HEK293T (cell line): Measurements from ENCODE around the gene PSMD9.
"Not testable (repeated sequence)": the region's sequence is repeated elsewhere in the genome, so short reads cannot be mapped to it uniquely, and the experiment has no call there.

ENCODE experiments used
- CTCF ChIA-PET: fragments of 350-600 bp; formaldehyde crosslinking; extraction: SDS; loops from one replicate; lab custom pipeline; 2021; ENCODE audit warnings: antibody characterized with exemption, inconsistent platforms; lab: Yijun Ruan, JAX
- POLR2A ChIA-PET: fragments of 350-600 bp; formaldehyde crosslinking; extraction: SDS; loops from one replicate; lab custom pipeline; 2020; ENCODE audit warnings: antibody characterized with exemption, inconsistent platforms; lab: Yijun Ruan, JAX
- DNase-seq: peaks from one replicate; pipeline ENCODE4 v3.0.0; 2012; ENCODE audit warnings: mixed read lengths; ENCODE audit errors: extremely low spot score
- ARNT ChIP-seq: fragments of 450-650 bp; IDR thresholded peaks from 2 replicates; pipeline ENCODE4 v1.6.1; 2017; ENCODE audit warnings: mild to moderate bottlenecking
- BHLHE40 ChIP-seq: fragments of 450-650 bp; IDR thresholded peaks from 2 replicates; pipeline ENCODE4 v1.6.1; 2016; ENCODE audit warnings: mild to moderate bottlenecking, moderate library complexity, borderline replicate concordance
- CTBP1 ChIP-seq: fragments of 450-650 bp; IDR thresholded peaks from 2 replicates; pipeline ENCODE4 v1.6.1; 2016; ENCODE audit warnings: borderline replicate concordance
- ELF4 ChIP-seq: fragments of 450-650 bp; IDR thresholded peaks from 2 replicates; pipeline ENCODE4 v1.6.1; 2017; ENCODE audit warnings: antibody characterized with exemption
- FOXA1 ChIP-seq: fragments of 450-650 bp; IDR thresholded peaks from 2 replicates; pipeline ENCODE4 v1.6.1; 2016; ENCODE audit warnings: mild to moderate bottlenecking
- FOXK2 ChIP-seq: fragments of 450-650 bp; IDR thresholded peaks from 2 replicates; pipeline ENCODE4 v1.6.1; 2016; ENCODE audit warnings: mild to moderate bottlenecking
- FOXM1 ChIP-seq: fragments of 450-650 bp; IDR thresholded peaks from 2 replicates; pipeline ENCODE4 v1.6.1; 2017; ENCODE audit warnings: mild to moderate bottlenecking, borderline replicate concordance
- HDGF ChIP-seq: fragments of 450-650 bp; IDR thresholded peaks from 2 replicates; pipeline ENCODE4 v1.6.1; 2017; ENCODE audit warnings: antibody characterized with exemption, borderline replicate concordance
- L3MBTL2 ChIP-seq: fragments of 450-650 bp; conservative IDR thresholded peaks from 2 replicates; pipeline ENCODE4 v1.6.1; 2016; ENCODE audit warnings: mild to moderate bottlenecking
- LEF1 ChIP-seq: fragments of 450-650 bp; IDR thresholded peaks from 2 replicates; pipeline ENCODE4 v1.6.1; 2017; ENCODE audit warnings: mild to moderate bottlenecking, borderline replicate concordance
- NFRKB ChIP-seq: fragments of 450-650 bp; IDR thresholded peaks from 2 replicates; pipeline ENCODE4 v1.6.1; 2016; ENCODE audit warnings: mild to moderate bottlenecking, moderate library complexity
- PKNOX1 ChIP-seq: fragments of 450-650 bp; IDR thresholded peaks from 2 replicates; pipeline ENCODE4 v1.6.1; 2016
- SP1 ChIP-seq: fragments of 450-650 bp; IDR thresholded peaks from 2 replicates; pipeline ENCODE4 v1.6.1; 2017
- SUZ12 ChIP-seq: fragments of 450-650 bp; IDR thresholded peaks from 2 replicates; pipeline ENCODE4 v1.6.1; 2016; ENCODE audit warnings: mild to moderate bottlenecking
- TARDBP ChIP-seq: fragments of 450-650 bp; IDR thresholded peaks from 2 replicates; pipeline ENCODE4 v1.6.1; 2016
- ZNF384 ChIP-seq: fragments of 450-650 bp; IDR thresholded peaks from 2 replicates; pipeline ENCODE4 v1.6.1; 2016

Gene PSMD9

DNA sequence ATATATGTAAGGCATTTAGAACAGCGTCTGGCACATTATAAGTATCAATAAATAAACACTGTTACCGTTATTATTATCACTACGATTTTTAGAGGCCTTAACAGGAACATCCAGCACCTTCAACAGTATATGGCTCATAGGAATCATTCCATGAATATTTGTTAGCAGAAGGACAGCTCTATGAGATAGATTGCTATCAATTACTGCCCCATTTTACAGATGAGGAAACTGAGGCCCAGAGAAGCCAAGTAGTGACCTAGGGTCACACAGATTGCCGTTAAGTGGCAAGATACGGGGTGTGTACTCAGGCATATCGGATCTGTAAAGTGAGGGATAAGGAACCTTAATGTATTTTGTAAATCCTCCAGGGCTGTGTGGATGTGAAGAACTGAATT, 510 bp upstream of the PSMD9 start:
- ChIA-PET POLR2A (interaction anchor here (0.5 to 2.3 kb wide), 18 partner anchors 11 to 536 kb away, joined by 3 to 18 read pairs (median 4); partner anchors contain the start of genes ANAPC5, RHOF and TMEM120B), CTCF (interaction anchor here (0.6 to 2.7 kb wide), 9 partner anchors 9 to 1285 kb away, joined by 3 to 28 read pairs (median 4); partner anchors contain the start of gene RHOF)
- TF ChIP-seq SP1 = no peak
- TF ChIP-seq SUZ12 = no peak
- TF ChIP-seq CTBP1 = no peak
- TF ChIP-seq BHLHE40 = no peak
- no peak for TF ChIP-seq FOXK2
- no peak for TF ChIP-seq ELF4
- TF ChIP-seq FOXA1 = no peak
- TF ChIP-seq ARNT = no peak
- no peak for TF ChIP-seq HDGF
- TF ChIP-seq PKNOX1 = no peak
- no peak for TF ChIP-seq NFRKB
- TF ChIP-seq FOXM1 = no peak
- no peak for TF ChIP-seq ZNF384
- no peak for TF ChIP-seq L3MBTL2
- no peak for TF ChIP-seq TARDBP
- DNase-seq = no peak

DNA sequence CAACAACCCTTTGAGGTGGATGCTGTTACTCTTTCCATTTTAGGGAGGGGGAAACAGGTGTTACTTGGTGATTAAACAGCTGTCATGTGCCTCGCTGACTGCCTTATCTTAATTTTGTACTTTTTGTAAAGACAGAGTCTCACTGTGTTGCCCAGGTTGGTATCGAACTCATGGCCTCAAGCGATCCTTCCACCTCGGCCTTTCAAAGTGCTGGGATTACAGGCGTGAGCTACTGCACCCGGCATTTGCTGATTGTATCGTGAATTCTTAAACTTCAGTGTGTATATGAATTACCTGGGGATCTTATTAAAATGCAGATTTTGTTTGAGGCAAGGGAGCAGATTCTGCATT, 659 bp downstream of the PSMD9 start:
- no peak for DNase-seq
- no peak for TF ChIP-seq BHLHE40
- TF ChIP-seq NFRKB = no peak
- TF ChIP-seq HDGF = no peak
- no peak for TF ChIP-seq LEF1
- no peak for TF ChIP-seq SUZ12
- TF ChIP-seq ZNF384 = no peak
- TF ChIP-seq L3MBTL2 = no peak
- no peak for TF ChIP-seq FOXM1
- no peak for TF ChIP-seq FOXA1
- TF ChIP-seq ELF4 = no peak
- TF ChIP-seq TARDBP = no peak
- no peak for TF ChIP-seq CTBP1
- CTCF ChIA-PET = interaction anchor here (1.0 to 2.7 kb wide), 3 partner anchors 11 to 94 kb away, joined by 3 to 28 read pairs (median 4); partner anchors contain the start of gene RHOF
- POLR2A ChIA-PET = interaction anchor here (2.3 kb wide), 1 partner anchor 94 kb away, joined by 18 read pairs; the partner anchor contains the start of gene RHOF

DNA sequence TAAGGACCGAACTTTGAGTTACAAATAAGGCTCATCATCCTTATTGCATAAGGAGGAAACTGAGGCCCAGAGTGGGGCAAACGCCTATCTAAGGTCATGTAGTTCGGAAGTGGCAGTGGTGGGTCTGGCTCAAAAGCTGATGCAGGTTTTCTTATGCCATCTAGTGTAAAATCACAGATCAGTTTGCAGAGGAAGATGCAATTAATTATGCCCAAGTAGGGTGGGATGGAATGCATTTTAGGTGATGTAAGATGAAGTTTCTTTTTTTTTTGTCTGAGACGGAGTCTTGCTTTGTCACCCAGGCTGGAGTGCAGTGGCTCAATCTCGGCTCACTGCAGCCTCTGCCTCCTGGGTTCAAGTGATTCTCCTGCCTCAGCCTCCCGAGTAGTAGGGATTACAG, 1.1 kb downstream of the PSMD9 start:
- ChIA-PET POLR2A (interaction anchor here (2.3 kb wide), 1 partner anchor 95 kb away, joined by 18 read pairs; the partner anchor contains the start of gene RHOF), CTCF (interaction anchor here (1.4 to 2.7 kb wide), 2 partner anchors 78 to 94 kb away, joined by 4 to 28 read pairs; partner anchors contain the start of gene RHOF)
- not testable (repeated sequence) for DNase-seq

DNA sequence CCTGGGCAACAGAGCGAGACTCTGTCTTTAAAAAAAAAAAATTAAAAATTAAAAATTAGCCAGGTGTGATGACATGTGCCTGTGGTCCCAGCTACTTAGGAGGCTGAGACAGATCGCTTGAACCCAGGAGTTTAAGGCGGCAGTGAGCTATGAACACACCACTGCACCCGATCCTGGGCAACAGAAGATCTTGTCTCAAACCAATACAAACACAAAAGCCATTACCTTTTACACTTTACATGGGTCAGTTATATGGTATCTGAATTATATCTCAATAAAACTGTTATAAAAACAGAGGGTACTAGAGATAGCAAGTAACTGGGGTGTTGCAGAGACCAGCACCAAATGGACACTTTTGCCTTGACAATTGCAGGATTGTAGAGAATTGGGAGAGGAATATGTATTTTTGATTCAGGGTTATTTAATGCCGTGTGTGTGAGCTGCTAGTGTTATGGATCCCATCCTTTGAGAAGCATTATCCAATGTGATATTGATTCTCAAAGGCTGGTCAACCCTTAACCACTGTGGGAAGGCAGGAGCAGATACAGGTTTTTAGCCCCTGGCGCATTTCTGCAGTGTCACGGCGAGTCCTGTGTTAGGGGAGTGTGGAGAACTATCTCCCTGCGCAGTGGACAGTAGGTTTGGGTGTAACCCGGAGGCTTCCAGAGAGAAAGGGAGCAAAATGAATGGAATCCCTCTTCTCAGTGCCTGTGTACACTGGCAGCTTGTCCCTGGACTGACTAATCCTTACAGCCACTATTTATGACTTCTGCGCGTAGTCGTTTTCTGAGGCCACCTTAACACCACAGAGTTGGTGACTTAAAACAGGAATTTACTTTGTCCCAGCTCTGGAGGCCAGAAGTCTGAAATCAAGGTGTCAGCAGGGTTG, 4.3 kb downstream of the PSMD9 start:
- DNase-seq = no peak
- ChIA-PET CTCF (interaction anchor here (1.1 to 2.0 kb wide), 3 partner anchors 81 to 98 kb away, joined by 5 to 7 read pairs (median 7); partner anchors contain the start of gene RHOF), POLR2A (no interaction called here)
- no peak for TF ChIP-seq HDGF

- POLR2A ChIA-PET = interaction anchor here (0.6 kb wide), 1 partner anchor 191 kb away, joined by 3 read pairs; no protein-coding TSS in a partner anchor
- TF ChIP-seq CTBP1 = no peak
- no peak for TF ChIP-seq PKNOX1
- no peak for TF ChIP-seq L3MBTL2
- no peak for TF ChIP-seq NFRKB
- TF ChIP-seq LEF1 = no peak
- no peak for TF ChIP-seq FOXK2
- TF ChIP-seq ELF4 = no peak
- TF ChIP-seq ARNT = no peak
- TF ChIP-seq BHLHE40 = no peak
- TF ChIP-seq ZNF384 = no peak
- TF ChIP-seq TARDBP = no peak
- TF ChIP-seq HDGF = no peak
- no peak for TF ChIP-seq SP1
- TF ChIP-seq SUZ12 = no peak
- TF ChIP-seq FOXM1 = no peak
- no peak for TF ChIP-seq FOXA1
- CTCF ChIA-PET = interaction anchor here (1.1 to 1.2 kb wide), 2 partner anchors 82 to 100 kb away, joined by 5 to 7 read pairs; partner anchors contain the start of gene RHOF
- DNase-seq = no peak
Observed at GRCh38 chr12:121893961-121894460, 5.4 kb downstream of the PSMD9 start.

DNA sequence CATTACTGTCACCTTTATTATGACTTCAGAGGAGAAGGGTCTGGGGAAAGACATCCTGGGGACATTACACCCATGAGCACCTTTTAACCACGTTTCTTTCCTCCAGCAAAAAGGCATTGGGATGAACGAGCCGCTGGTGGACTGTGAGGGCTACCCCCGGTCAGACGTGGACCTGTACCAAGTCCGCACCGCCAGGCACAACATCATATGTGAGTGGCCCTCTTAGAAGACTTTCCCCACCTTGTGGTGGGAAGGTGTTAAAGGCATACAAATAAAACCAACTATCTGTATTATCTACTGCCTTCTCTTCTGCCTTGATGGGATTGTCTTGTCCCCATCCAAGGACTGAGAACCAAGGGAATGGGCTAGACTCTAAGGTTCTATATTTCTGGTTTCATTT, 6.0 kb downstream of the PSMD9 start:
- ChIA-PET POLR2A (interaction anchor here (0.6 to 1.1 kb wide), 2 partner anchors 92 to 191 kb away, joined by 3 read pairs; no protein-coding TSS in a partner anchor), CTCF (no interaction called here)
- DNase-seq = no peak
- TF ChIP-seq NFRKB = no peak
- no peak for TF ChIP-seq FOXA1
- no peak for TF ChIP-seq FOXM1

DNA sequence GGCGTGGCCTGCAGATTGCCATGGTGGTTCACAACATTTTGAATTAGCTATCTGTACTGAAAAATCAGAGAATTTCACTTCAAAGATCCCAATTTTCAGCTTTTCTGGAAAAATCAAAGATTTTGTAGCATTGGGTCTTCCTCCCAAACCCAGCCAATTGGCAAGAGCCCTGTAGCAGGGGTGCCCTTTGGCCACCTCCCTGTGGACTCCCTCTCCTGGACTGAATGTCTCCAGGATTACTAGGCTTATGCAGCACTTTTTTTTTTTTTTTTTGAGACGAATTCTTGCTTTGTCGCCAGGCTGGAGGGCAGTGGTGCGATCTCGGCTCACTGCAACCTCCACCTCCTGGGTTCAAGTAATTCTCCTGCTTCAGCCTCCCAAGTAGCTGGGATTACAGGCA, 9.7 kb downstream of the PSMD9 start:
- CTCF ChIA-PET = no interaction called here
- POLR2A ChIA-PET = no interaction called here
- no peak for DNase-seq
- no peak for TF ChIP-seq LEF1
